ENCODE results near the gene ETS2. TPM values are rescaled to one million over a fixed set of nuclear protein-coding genes. Genes with fewer than 3 reads are reported as not detected.

Gene ETS2
- total and polyA plus RNA-seq, 2 of the 4 experiments (the other 2 are of a cell fraction), result 21.3 to 21.7 TPM

DNA sequence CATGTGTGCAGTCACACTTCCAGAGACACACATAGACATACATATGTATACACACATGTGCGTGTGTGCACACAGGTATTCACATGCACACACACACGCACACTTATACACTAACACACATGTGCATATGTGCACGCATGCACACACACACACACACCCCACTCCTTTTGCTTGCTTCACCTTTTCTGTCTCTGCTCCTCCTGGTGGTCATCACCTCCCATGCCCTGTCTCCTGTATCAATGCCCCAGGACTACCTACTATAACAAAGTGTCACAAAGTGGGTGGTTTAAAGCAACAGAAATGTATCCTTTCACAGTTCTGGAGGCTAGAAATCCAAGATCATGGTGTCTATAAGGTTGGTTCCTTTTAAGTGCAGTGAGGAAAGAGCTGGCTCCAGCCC lies 27.4 kb downstream of the ETS2 start:
- Histone ChIP-seq H3K27me3 (ENCODE audit: control insufficient read depth, insufficient read depth, low read length) (no peaks in the 10 kb centered on the region), H4K91ac (ENCODE audit: insufficient read depth, low read depth, low read length) (no peak overlapping the region), H3K14ac (replicated peaks; ENCODE audit: low read depth, low read length) (no peak overlapping the region), H4K20me1 (ENCODE audit: insufficient read depth, low read length) (no peaks in the 10 kb centered on the region), H4K8ac (ENCODE audit: low read depth in 2 of 2, low read length in 2 of 2) (0 out of 4 replicates have a peak overlapping the region, but pooled peaks of 1 of the 2 experiments have one; percentile 6), H3K18ac (ENCODE audit: low read depth, low read length) (no peak overlapping the region), H3K4me3 (ENCODE audit: insufficient read depth, low read depth, low read length) (no peak overlapping the region), H3K56ac (ENCODE audit: extremely low read depth, insufficient read depth, low read length) (no peak overlapping the region), H3K4ac (ENCODE audit: low read depth, low read length) (peak overlapping the region; percentile 83; the same call in 1 of the 2 replicates), H2BK120ac (ENCODE audit: low read depth, low read length) (no peak overlapping the region), H2AFZ (replicated peaks; ENCODE audit: low read length, poor library complexity) (no peak overlapping the region), H3K4me2 (ENCODE audit: low read depth, low read length) (no peak overlapping the region), H2BK15ac (ENCODE audit: low read depth, low read length) (0 out of 3 replicates have a peak overlapping the region, but pooled peaks have one; percentile 13), H3K9me1 (ENCODE audit: insufficient read depth, low read length) (peaks cover 6% of the 10 kb centered on the region), H3K9me3 (ENCODE audit: control insufficient read depth, insufficient read depth, low read length) (no peaks in the 10 kb centered on the region), H2BK5ac (ENCODE audit: low read depth, low read length, poor library complexity, severe bottlenecking) (no peak overlapping the region), H4K5ac (ENCODE audit: low read depth, low read length) (no peak overlapping the region), H3K27ac (ENCODE audit: insufficient read depth, low read length) (no peak overlapping the region), H3K79me1 (ENCODE audit: low read depth in 1 of 2, low read length in 2 of 2) (no peaks in the 10 kb centered on the region), H3K9ac (ENCODE audit: low read depth, low read length) (no peak overlapping the region), H2AK5ac (ENCODE audit: low read depth, low read length) (peak overlapping the region; percentile 30; the same call in 1 of the 2 replicates), H3K23ac (ENCODE audit: low read depth, low read length) (no peak overlapping the region), H2BK20ac (ENCODE audit: low read depth, low read length) (no peak overlapping the region), H3K4me1 (ENCODE audit: control insufficient read depth, insufficient read depth, low read length) (peaks cover 14% of the 10 kb centered on the region), H3K36me3 (ENCODE audit: control insufficient read depth, insufficient read depth, low read length) (no peaks in the 10 kb centered on the region), H2AK9ac (replicated peaks; ENCODE audit: low read depth, low read length, poor library complexity) (no peak overlapping the region)
- 80% methylated on average over 3 of the region's 3 CpGs; no CpG with 5 or more reads in 1 of the 2 experiments for whole genome bisulfite sequencing, 2 experiments (ENCODE audit: extremely low coverage in 2 of 2, insufficient read length in 1 of 2)
- intact Hi-C loops (cut with micrococcal nuclease) (no loop called here), dilution Hi-C loops (cut with HindIII; ENCODE audit: low sequenced_read_pairs, unreplicated experiment) (no loop called here), in situ Hi-C loops (cut with MboI; ENCODE audit: low sequenced_read_pairs) (no loop called here)
- DNase-seq, result no peak
- CTCF ChIA-PET, result no interaction called here
- no peak for ATAC-seq (ENCODE audit: low read depth)
- TF ChIP-seq, protein P1, sequence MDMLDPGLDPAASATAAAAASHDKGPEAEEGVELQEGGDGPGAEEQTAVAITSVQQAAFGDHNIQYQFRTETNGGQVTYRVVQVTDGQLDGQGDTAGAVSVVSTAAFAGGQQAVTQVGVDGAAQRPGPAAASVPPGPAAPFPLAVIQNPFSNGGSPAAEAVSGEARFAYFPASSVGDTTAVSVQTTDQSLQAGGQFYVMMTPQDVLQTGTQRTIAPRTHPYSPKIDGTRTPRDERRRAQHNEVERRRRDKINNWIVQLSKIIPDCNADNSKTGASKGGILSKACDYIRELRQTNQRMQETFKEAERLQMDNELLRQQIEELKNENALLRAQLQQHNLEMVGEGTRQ (IDR thresholded peaks at IDR 0.05; ENCODE audit: low read depth, low read length), result no peak
- TF ChIP-seq SMC3 (IDR thresholded peaks at IDR 0.05; ENCODE audit: low read depth, low read length) (no peak), BHLHE40 (IDR thresholded peaks at IDR 0.05; ENCODE audit: low read depth, low read length) (no peak), MXI1 (IDR thresholded peaks at IDR 0.05; ENCODE audit: borderline replicate concordance, low read depth, low read length) (no peak), MAFK (IDR thresholded peaks at IDR 0.05; ENCODE audit: low read depth, low read length) (no peak), NFE2L2 (IDR thresholded peaks at IDR 0.05; ENCODE audit: low read depth, low read length) (no peak), CEBPB (IDR thresholded peaks at IDR 0.05; ENCODE audit: low read depth, low read length) (no peak), RAD21 (IDR thresholded peaks at IDR 0.05; ENCODE audit: low read length) (no peak), POLR2A (IDR thresholded peaks at IDR 0.05; ENCODE audit: low read depth, low read length) (no peak)
- TF ChIP-seq, protein P2, sequence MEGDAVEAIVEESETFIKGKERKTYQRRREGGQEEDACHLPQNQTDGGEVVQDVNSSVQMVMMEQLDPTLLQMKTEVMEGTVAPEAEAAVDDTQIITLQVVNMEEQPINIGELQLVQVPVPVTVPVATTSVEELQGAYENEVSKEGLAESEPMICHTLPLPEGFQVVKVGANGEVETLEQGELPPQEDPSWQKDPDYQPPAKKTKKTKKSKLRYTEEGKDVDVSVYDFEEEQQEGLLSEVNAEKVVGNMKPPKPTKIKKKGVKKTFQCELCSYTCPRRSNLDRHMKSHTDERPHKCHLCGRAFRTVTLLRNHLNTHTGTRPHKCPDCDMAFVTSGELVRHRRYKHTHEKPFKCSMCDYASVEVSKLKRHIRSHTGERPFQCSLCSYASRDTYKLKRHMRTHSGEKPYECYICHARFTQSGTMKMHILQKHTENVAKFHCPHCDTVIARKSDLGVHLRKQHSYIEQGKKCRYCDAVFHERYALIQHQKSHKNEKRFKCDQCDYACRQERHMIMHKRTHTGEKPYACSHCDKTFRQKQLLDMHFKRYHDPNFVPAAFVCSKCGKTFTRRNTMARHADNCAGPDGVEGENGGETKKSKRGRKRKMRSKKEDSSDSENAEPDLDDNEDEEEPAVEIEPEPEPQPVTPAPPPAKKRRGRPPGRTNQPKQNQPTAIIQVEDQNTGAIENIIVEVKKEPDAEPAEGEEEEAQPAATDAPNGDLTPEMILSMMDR (conservative IDR thresholded peaks at IDR 0.05; ENCODE audit: low read depth, low read length), result no peak
- no TSS peak for BruUV-seq (replicated peaks)
- POLR2A ChIA-PET (ENCODE audit: unreplicated experiment), result no interaction called here

Data from IMR-90 (cell line).